Peyer's patch (tissue), 4 donors: ENCODE measurements around the gene ADAMTS15.

Source experiments
- CTCF ChIP-seq, 6 experiments: fragments of 450-650 bp in 4 of 6; fragments of 200-600 bp in 2 of 6; sonication (generic) in 1 of 6; IDR thresholded peaks; one replicate each; pipeline ENCODE4 v1.5.1; 2017 to 2019; ENCODE audit warnings: antibody characterized with exemption in 6 of 6, mild to moderate bottlenecking in 3 of 6, moderate library complexity in 1 of 6
- POLR2A ChIP-seq, 2 donors: fragments of 450-650 bp; IDR thresholded peaks; one replicate each; pipeline ENCODE4 v1.5.1; 2017; ENCODE audit warnings: antibody characterized with exemption in 2 of 2, mild to moderate bottlenecking in 2 of 2, moderate library complexity in 2 of 2

- no peak for TF ChIP-seq CTCF (IDR thresholded peaks at IDR 0.05)
- TF ChIP-seq POLR2A (IDR thresholded peaks at IDR 0.05), result no peak
These were observed 27.9 kb downstream of the ADAMTS15 start for GRCh38 chr11:130476200-130476921.
